Thoracic aorta (tissue), 2 donors: ENCODE data around the gene ITIH1. TPM values are rescaled to one million over a fixed set of nuclear protein-coding genes. Genes with fewer than 3 reads are reported as not detected.

Experiments
- ATAC-seq: fragments of 150-250 bp; one replicate; pipeline ENCODE4 v1.8.0; 2017; ENCODE audit warnings: low read depth; ENCODE audit not compliant: insufficient number of reproducible peaks, low FRiP score
- DNase-seq: peaks from one replicate; pipeline ENCODE4 v3.0.0-alpha.2; 2020; ENCODE audit warnings: low spot score
- H3K27ac ChIP-seq, 2 donors: fragments of 200-600 bp; sonication (generic); 1 replicate in 1 of 2; 2 replicates in 1 of 2; pipeline ENCODE4 v1.5.1; 2016; ENCODE audit warnings: mild to moderate bottlenecking in 2 of 2, moderate library complexity in 2 of 2
- H3K27me3 ChIP-seq: fragments of 200-600 bp; sonication (generic); replicated peaks from 2 replicates; pipeline ENCODE4 v1.6.0; 2016; ENCODE audit warnings: mild to moderate bottlenecking; ENCODE audit not compliant: insufficient read depth
- H3K36me3 ChIP-seq: fragments of 200-600 bp; sonication (generic); one replicate; pipeline ENCODE4 v1.5.1; 2016
- H3K4me1 ChIP-seq, 2 donors: fragments of 200-600 bp; sonication (generic); 1 replicate in 1 of 2; 2 replicates in 1 of 2; pipeline versions ENCODE4 v1.5.1 to v1.6.0; 2016; ENCODE audit warnings: low read depth in 2 of 2, mild to moderate bottlenecking in 1 of 2; ENCODE audit not compliant: control insufficient read depth in 1 of 2
- H3K4me3 ChIP-seq: fragments of 200-600 bp; sonication (generic); 2 replicates; pipeline ENCODE4 v1.5.1; 2016; ENCODE audit warnings: mild to moderate bottlenecking
- H3K9me3 ChIP-seq: fragments of 200-600 bp; sonication (generic); 2 replicates; pipeline ENCODE4 v1.5.1; 2016
- total RNA-seq, 2 donors: library from RNA; depleted of rRNA; stranded (reverse); fragments of >200 nt; gene quantifications; one replicate each; pipeline versions ENCODE4 v1.1.0 to v1.2.3, GENCODE V29; 2016
- TF ChIP-seq, protein P1 (sequence below): fragments of 200-600 bp; sonication (generic); IDR thresholded peaks from one replicate; pipeline ENCODE4 v1.5.1; 2019; ENCODE audit warnings: antibody characterized with exemption

Gene ITIH1
- total RNA-seq, 2 donors from 2014 or later, result not detected

DNA sequence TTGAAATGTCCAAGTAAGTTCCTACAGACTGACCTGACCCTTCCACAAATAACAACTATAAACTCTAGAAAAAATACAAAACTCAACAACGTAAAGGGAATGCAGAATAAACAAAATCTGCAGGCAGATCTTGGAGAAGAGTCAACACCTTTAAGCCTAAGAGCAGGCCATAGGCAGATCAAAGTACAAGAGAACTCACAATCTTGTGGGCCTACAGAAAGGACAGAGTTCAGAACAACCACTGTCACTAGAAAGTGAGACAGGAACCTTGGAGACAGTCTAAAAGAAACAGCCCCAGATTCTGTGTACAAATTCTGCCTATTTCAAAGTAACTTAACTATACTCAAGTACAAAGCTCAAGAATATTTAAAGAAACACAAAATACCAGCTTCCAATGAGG lies 37.7 kb upstream of the ITIH1 start:
- TF ChIP-seq, protein P1, sequence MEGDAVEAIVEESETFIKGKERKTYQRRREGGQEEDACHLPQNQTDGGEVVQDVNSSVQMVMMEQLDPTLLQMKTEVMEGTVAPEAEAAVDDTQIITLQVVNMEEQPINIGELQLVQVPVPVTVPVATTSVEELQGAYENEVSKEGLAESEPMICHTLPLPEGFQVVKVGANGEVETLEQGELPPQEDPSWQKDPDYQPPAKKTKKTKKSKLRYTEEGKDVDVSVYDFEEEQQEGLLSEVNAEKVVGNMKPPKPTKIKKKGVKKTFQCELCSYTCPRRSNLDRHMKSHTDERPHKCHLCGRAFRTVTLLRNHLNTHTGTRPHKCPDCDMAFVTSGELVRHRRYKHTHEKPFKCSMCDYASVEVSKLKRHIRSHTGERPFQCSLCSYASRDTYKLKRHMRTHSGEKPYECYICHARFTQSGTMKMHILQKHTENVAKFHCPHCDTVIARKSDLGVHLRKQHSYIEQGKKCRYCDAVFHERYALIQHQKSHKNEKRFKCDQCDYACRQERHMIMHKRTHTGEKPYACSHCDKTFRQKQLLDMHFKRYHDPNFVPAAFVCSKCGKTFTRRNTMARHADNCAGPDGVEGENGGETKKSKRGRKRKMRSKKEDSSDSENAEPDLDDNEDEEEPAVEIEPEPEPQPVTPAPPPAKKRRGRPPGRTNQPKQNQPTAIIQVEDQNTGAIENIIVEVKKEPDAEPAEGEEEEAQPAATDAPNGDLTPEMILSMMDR, result no peak
- H3K27me3 ChIP-seq, result no peaks in the 10 kb centered on the region
- H3K9me3 ChIP-seq, result no peaks in the 10 kb centered on the region
- H3K27ac ChIP-seq, result no peak overlapping the region
- H3K4me1 ChIP-seq, result no peaks in the 10 kb centered on the region
- DNase-seq (no peak), ATAC-seq (no peak)
- H3K36me3 ChIP-seq, result peaks cover 24% of the 10 kb centered on the region
- no peak overlapping the region for H3K4me3 ChIP-seq

DNA sequence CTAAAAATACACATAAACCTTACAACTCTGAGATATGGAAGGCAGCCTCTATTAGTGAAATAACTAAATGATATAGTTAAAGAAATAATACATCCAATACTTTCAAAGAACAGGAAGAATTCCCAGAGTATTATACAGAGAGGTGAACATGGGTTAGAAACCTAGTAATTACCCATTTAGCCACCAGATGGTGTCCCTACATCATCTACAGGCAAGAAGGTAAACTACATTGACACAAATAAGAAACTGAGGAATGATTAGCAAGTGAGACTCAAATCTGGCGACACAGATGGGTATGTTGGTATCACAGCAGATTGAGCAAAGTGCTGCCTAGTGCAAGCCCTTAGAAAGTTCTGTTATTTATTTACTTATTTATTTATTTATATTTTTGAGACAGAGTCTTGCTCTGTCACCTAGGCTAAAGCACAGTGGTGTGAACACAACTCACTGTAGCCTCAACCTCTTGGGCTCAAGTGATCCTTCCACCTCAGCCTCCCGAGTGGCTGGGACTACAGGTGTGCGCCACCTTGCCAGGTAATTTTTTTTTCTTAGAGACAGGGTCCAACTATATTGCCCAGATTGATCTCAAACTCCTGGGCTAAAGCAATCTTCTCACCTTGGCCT lies 34.9 kb upstream of the ITIH1 start:
- no peak for DNase-seq
- TF ChIP-seq, protein P1, result peak; percentile 51
- H3K9me3 ChIP-seq, result no peaks in the 10 kb centered on the region
- no peak overlapping the region for H3K4me3 ChIP-seq
- H3K27me3 ChIP-seq, result no peaks in the 10 kb centered on the region
- H3K36me3 ChIP-seq, result peaks cover 35% of the 10 kb centered on the region
- no peak for ATAC-seq
- no peaks in the 10 kb centered on the region for H3K4me1 ChIP-seq
- no peak overlapping the region for H3K27ac ChIP-seq

DNA sequence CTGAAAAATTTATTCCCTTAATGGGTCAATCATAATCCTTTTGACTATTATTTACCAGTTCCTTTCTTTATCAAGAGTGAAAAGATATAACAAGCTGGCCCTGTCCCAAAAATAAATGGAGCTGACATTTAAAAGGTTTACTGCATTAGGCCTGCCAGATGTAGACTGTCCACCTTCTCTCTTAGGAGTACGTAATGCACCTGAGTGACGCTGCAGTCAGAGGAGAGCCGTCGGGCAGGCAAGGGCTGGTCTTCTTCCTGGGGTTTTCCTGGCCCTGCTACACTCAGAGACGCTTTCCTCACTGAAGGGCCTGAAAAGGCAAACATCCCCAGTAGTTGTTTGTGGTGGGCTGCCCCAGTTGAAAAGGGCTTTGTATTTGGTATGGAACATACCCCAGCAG lies 34.2 kb upstream of the ITIH1 start:
- TF ChIP-seq, protein P1, result no peak
- H3K36me3 ChIP-seq, result peaks cover 35% of the 10 kb centered on the region
- H3K27ac ChIP-seq, result no peak overlapping the region
- H3K9me3 ChIP-seq, result no peaks in the 10 kb centered on the region
- ATAC-seq (no peak), DNase-seq (no peak)
- no peaks in the 10 kb centered on the region for H3K27me3 ChIP-seq
- H3K4me1 ChIP-seq, result no peaks in the 10 kb centered on the region
- H3K4me3 ChIP-seq, result no peak overlapping the region

DNA sequence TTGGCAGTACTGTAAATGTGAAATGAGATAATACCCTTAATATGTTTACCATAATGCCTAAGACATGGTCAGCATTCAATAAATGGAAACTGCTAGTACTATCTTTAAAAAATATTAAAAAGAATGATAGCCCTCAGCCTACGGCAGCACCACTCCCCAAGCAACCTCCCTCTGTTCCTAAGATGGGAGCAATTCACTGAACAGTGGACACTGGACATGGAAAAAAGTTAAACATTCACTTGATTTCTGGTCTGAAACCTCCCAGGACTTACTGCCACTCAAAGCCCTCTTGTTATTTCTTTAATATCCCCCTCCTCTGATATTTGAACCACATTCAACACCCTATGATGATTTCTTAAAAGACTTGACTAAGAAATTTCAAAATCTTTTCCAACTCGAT lies 33.7 kb upstream of the ITIH1 start:
- Histone ChIP-seq H3K4me3 (no peak overlapping the region), H3K36me3 (peaks cover 40% of the 10 kb centered on the region), H3K9me3 (no peaks in the 10 kb centered on the region), H3K27ac (no peak overlapping the region), H3K4me1 (no peaks in the 10 kb centered on the region), H3K27me3 (no peaks in the 10 kb centered on the region)
- ATAC-seq, result no peak
- no peak for DNase-seq
- TF ChIP-seq, protein P1, result no peak

DNA sequence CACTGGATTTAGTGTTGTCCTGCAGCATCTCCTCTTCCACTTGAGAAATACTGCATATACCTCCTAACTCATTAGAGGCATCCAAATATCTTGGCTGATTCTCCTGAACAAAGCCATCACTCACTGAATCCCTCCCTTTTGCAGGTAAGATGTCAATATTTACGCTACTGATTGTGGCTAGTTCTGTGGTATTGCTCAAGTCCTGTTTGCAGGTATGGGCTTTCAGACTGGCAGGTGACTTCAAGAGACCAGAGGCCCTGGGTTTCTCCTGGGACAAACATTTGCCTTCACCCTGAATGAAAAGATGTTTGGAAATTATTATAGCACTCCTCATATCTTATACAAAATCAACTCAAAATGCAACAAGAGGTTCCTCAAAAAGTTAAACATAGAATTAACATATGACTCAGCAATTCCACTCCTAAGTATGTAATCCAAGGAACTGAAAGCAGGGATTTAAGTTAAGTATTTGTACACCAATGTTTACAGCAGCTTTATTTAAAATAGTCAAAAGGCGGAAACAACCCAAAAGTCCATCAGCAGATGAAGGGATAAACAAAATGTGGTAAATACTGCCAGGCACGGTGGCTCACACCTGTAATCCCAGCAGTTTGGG lies 25.2 kb upstream of the ITIH1 start:
- no peaks in the 10 kb centered on the region for H3K4me1 ChIP-seq
- TF ChIP-seq, protein P1, result no peak
- peaks cover 66% of the 10 kb centered on the region for H3K36me3 ChIP-seq
- H3K27me3 ChIP-seq, result no peaks in the 10 kb centered on the region
- no peak overlapping the region for H3K27ac ChIP-seq
- H3K9me3 ChIP-seq, result no peaks in the 10 kb centered on the region
- DNase-seq (no peak), ATAC-seq (no peak)
- H3K4me3 ChIP-seq, result no peak overlapping the region
